Aorta (tissue), 5 donors: ENCODE data around the gene NFIA. TPM values are rescaled to one million over a fixed set of nuclear protein-coding genes. Genes with fewer than 3 reads are reported as not detected.

Experiments
- ATAC-seq: fragments of 200-7000 bp; cut with Tn5 transposase; one replicate; pipeline ENCODE4 v1.9.1; 2022; ENCODE audit warnings: moderate library complexity; ENCODE audit not compliant: low FRiP score
- DNase-seq, 2 donors: peaks; one replicate each; pipeline ENCODE4 v3.0.0-alpha.2; 2020
- H3K27ac ChIP-seq, 2 donors: one replicate each; pipeline ENCODE4 v1.5.1; 2013; ENCODE audit warnings: low read length in 2 of 2, mild to moderate bottlenecking in 2 of 2, moderate library complexity in 2 of 2, control low read depth in 1 of 2, inconsistent platforms in 1 of 2, low read depth in 1 of 2
- H3K27me3 ChIP-seq, 2 donors: one replicate each; pipeline ENCODE4 v1.6.1; 2013; ENCODE audit warnings: control low read depth in 1 of 2, low read length in 1 of 2, mild to moderate bottlenecking in 1 of 2, moderate library complexity in 1 of 2; ENCODE audit not compliant: insufficient read depth in 2 of 2, control insufficient read depth in 1 of 2
- H3K36me3 ChIP-seq, 2 donors: one replicate each; pipeline ENCODE4 v1.6.1; 2013; ENCODE audit warnings: control low read depth in 1 of 2, low read length in 1 of 2, mild to moderate bottlenecking in 1 of 2; ENCODE audit not compliant: insufficient read depth in 2 of 2, control insufficient read depth in 1 of 2
- H3K4me1 ChIP-seq, 2 donors: one replicate each; pipeline ENCODE4 v1.6.1; 2013; ENCODE audit warnings: low read length in 2 of 2, control low read depth in 1 of 2, mild to moderate bottlenecking in 1 of 2, moderate library complexity in 1 of 2; ENCODE audit not compliant: insufficient read depth in 2 of 2, control insufficient read depth in 1 of 2
- H3K4me3 ChIP-seq, 2 donors: one replicate each; pipeline ENCODE4 v1.5.1; 2013; ENCODE audit warnings: low read length in 2 of 2, control low read depth in 1 of 2, mild to moderate bottlenecking in 1 of 2
- H3K9me3 ChIP-seq: one replicate; pipeline ENCODE4 v1.6.1; 2013; ENCODE audit warnings: mild to moderate bottlenecking, low read length; ENCODE audit not compliant: control insufficient read depth
- WGBS, 2 donors: extraction: QIAGEN DNeasy Blood & Tissue Kit; methylation state at CpG; one replicate each; pipeline ENCODE4 v1.1.7; 2013; 5-methylcytosine and 5-hydroxymethylcytosine counted together
- intact Hi-C, 2 donors: fragments of 100-400 bp; cut with DNase I; formaldehyde crosslinking; loops; one replicate each; pipeline versions ENCODE4 v1.14.2 to v1.15.0; 2022
- polyA plus RNA-seq, 2 donors: library from polyadenylated mRNA; stranded (reverse); fragments of 200-250 nt; gene quantifications; one replicate each; pipeline ENCODE4 v1.2.3, GENCODE V29; 2013
- total RNA-seq, 2 donors: library from RNA; stranded (reverse); fragmentation: NEBNext Ultra II Directional; extraction: Animal tissue kit (Norgen Biotek cat#: 25700); gene quantifications; one replicate each; pipeline ENCODE4 v1.2.1, GENCODE V29; 2021
- donor health status: healthy with polysubstance abuse.
- donor health status: Bipolar disorder and iron deficiency.
- donor health status: DM: no; HTN: no; CAD: no.
- donor health status: DM: no; HTN: no; CAD: no.
- donor health status: DM: yes; HTN: yes; CAD: no.

The NFIA gene
- total and polyA plus RNA-seq, 4 donors, result 15.3 to 221 (median 82.4) TPM

- Histone ChIP-seq H3K4me3 (no peak overlapping the region), H3K9me3 (no peaks in the 10 kb centered on the region), H3K27ac (no peak overlapping the region), H3K4me1 (peaks cover 3% of the 10 kb centered on the region in 2 donors), H3K27me3 (no peaks in the 10 kb centered on the region), H3K36me3 (no peaks in the 10 kb centered on the region)
- DNase-seq (no peak), ATAC-seq (no peak)
- WGBS, 2 donors, result 77 to 84% methylated on average over 4 of the region's 4 CpGs
- intact Hi-C loops, result loop anchor here in 1 of 2 donors (5.0 kb wide), 1 partner anchor 73 kb away; no protein-coding TSS in a partner anchor
Measured at GRCh38 chr1:61098906-61099437, 16.6 kb downstream of the NFIA start.

DNA sequence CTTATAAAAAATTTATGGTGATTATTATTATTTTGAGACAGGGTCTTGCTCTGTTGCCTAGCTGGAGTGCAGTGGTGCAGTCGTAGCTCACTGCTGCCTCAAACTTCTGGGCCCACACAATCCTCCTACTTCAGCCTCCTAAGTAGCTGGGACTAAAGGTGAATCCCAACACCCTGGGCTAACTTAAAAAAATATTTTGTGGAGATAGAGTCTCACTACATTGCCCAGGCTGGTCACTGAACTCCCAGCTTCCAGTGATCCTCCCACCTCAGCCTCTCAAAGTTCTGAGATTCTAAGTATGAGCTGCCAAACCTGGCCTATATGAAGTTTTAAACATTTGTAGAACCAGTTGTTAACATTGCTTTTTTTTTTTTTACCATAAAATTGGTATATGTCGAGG is 18.2 kb downstream of the NFIA start:
- Histone ChIP-seq H3K4me1 (peaks cover 5 to 8% of the 10 kb centered on the region in 2 donors), H3K27ac (no peak overlapping the region), H3K4me3 (no peak overlapping the region), H3K27me3 (no peaks in the 10 kb centered on the region), H3K36me3 (no peaks in the 10 kb centered on the region), H3K9me3 (no peaks in the 10 kb centered on the region)
- ATAC-seq (no peak), DNase-seq (no peak)
- intact Hi-C loops, result no loop called here
- 77 to 88% methylated on average over 2 of the region's 2 CpGs for WGBS, 2 donors

DNA sequence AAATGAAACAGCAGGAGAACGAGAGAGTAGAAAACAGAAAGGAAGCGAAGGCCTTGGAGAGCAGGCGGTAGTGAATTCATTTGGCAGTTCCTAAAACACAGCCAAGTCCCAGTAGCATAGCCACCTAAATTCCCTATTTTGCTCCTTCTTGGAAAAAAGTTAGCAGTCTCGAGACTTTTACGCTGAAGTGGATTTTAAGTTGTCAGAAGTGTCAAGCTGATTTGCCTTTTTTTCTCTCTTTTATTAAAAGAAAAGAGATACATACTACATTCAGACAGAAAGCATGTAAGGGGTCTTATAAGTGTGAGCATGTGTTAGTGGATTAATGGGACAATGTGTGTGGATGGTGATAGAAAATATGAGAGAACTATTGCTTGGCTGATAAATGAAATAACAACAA is 19.2 kb downstream of the NFIA start:
- H3K4me1 ChIP-seq, result peaks cover 5 to 8% of the 10 kb centered on the region in 2 donors
- intact Hi-C loops, result no loop called here
- H3K27me3 ChIP-seq, result no peaks in the 10 kb centered on the region
- ATAC-seq (no peak), DNase-seq (no peak)
- H3K36me3 ChIP-seq, result no peaks in the 10 kb centered on the region
- H3K4me3 ChIP-seq, result peak overlapping the region; percentile 12 to 54
- WGBS, 2 donors, result 18 to 27% methylated on average over 5 of the region's 5 CpGs
- peak overlapping the region in 1 of 2 donors; percentile 57 for H3K27ac ChIP-seq
- no peaks in the 10 kb centered on the region for H3K9me3 ChIP-seq

- DNase-seq (no peak), ATAC-seq (no peak)
- Histone ChIP-seq H3K4me1 (peaks cover 5 to 8% of the 10 kb centered on the region in 2 donors), H3K27me3 (no peaks in the 10 kb centered on the region), H3K4me3 (peak overlapping the region; percentile 12 to 54), H3K36me3 (no peaks in the 10 kb centered on the region), H3K27ac (peak overlapping the region in 1 of 2 donors; percentile 57), H3K9me3 (no peaks in the 10 kb centered on the region)
- intact Hi-C loops, result no loop called here
- 14 to 43% methylated on average over 1 of the region's 1 CpG for WGBS, 2 donors
Measured at GRCh38 chr1:61102041-61102440, 19.7 kb downstream of the NFIA start.

DNA sequence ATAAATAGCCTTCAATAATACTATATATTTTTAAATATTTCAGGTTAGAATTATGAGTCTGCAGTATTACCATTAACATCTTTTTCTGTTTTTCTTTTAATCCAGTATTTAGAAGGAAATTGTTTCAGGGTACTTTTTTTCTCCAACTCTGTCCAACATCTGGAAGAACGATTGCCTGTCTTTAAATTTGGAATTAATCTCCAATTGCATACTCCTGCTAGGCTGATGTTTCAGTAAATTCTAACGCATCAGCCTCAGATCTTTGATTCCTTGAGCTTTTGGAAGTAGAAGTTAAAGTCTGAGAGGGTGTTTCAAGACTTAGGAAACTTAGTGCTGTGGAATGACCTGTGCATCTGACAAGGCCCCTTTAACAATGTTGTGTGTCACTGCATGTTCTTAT is 20.3 kb downstream of the NFIA start:
- intact Hi-C loops, result no loop called here
- DNase-seq, result no peak
- Histone ChIP-seq H3K4me1 (peaks cover 5 to 8% of the 10 kb centered on the region in 2 donors), H3K27me3 (no peaks in the 10 kb centered on the region), H3K36me3 (no peaks in the 10 kb centered on the region), H3K4me3 (no peak overlapping the region), H3K9me3 (no peaks in the 10 kb centered on the region), H3K27ac (no peak overlapping the region)
- ATAC-seq, result no peak
- 20 to 23% methylated on average over 2 of the region's 2 CpGs for WGBS, 2 donors

GRCh38 chr1:61104220-61104671 is 21.9 kb downstream of the NFIA start:
- DNase-seq (no peak), ATAC-seq (no peak)
- no peaks in the 10 kb centered on the region for H3K9me3 ChIP-seq
- H3K36me3 ChIP-seq, result no peaks in the 10 kb centered on the region
- intact Hi-C loops, result no loop called here
- peak overlapping the region in 1 of 2 donors; percentile 43 for H3K27ac ChIP-seq
- H3K4me3 ChIP-seq, result no peak overlapping the region
- no peaks in the 10 kb centered on the region for H3K27me3 ChIP-seq
- WGBS, 2 donors, result 27 to 33% methylated on average over 3 of the region's 3 CpGs
- H3K4me1 ChIP-seq, result peaks cover 5 to 8% of the 10 kb centered on the region in 2 donors

GRCh38 chr1:61107638-61108037 is 25.3 kb downstream of the NFIA start:
- Histone ChIP-seq H3K36me3 (no peaks in the 10 kb centered on the region), H3K27ac (no peak overlapping the region), H3K27me3 (no peaks in the 10 kb centered on the region), H3K4me1 (peaks cover 3 to 7% of the 10 kb centered on the region in 2 donors), H3K9me3 (no peaks in the 10 kb centered on the region), H3K4me3 (no peak overlapping the region)
- ATAC-seq (no peak), DNase-seq (no peak)
- WGBS, 2 donors, result 33 to 100% methylated on average over 1 of the region's 1 CpG
- intact Hi-C loops, result no loop called here

GRCh38 chr1:61109158-61109557 is 26.8 kb downstream of the NFIA start:
- Histone ChIP-seq H3K4me3 (no peak overlapping the region), H3K27ac (no peak overlapping the region), H3K36me3 (no peaks in the 10 kb centered on the region), H3K4me1 (peaks cover under 1 to 3% of the 10 kb centered on the region in 2 donors), H3K9me3 (no peaks in the 10 kb centered on the region), H3K27me3 (no peaks in the 10 kb centered on the region)
- intact Hi-C loops, result no loop called here
- ATAC-seq (no peak), DNase-seq (no peak)
- WGBS, 2 donors, result 71 to 86% methylated on average over 1 of the region's 1 CpG

DNA sequence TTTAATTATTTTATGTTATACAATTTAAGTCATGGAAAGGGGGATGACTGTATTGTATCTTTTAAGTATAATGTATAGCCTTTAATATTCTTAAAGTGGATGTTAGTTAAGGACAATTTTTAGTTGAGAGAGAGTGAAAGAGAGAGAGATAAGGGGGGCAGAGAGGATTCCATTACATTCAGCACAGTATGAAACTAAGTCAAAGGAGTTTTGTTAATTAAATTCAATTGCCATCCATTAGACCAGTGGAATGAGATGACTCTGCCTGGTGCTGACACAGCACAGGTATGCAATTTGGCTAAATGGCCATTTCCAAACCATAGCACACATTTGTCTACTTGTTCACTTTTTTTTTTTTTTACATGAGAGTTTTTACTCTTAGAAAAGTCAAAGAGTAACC is 27.5 kb downstream of the NFIA start:
- H3K4me3 ChIP-seq, result no peak overlapping the region
- no peak overlapping the region for H3K27ac ChIP-seq
- no peak for DNase-seq
- H3K36me3 ChIP-seq, result no peaks in the 10 kb centered on the region
- ATAC-seq, result no peak
- no peaks in the 10 kb centered on the region for H3K9me3 ChIP-seq
- intact Hi-C loops, result no loop called here
- H3K27me3 ChIP-seq, result no peaks in the 10 kb centered on the region
- H3K4me1 ChIP-seq, result peaks cover 0 to under 1% of the 10 kb centered on the region in 2 donors
